ENCODE results near the gene DDX1. TPM values are rescaled to one million over a fixed set of nuclear protein-coding genes. Genes with fewer than 3 reads are reported as not detected.

DDX1 gene
- polyA plus RNA-seq, 3 donors = 14.1 to 35.4 (median 30.1) TPM

DNA sequence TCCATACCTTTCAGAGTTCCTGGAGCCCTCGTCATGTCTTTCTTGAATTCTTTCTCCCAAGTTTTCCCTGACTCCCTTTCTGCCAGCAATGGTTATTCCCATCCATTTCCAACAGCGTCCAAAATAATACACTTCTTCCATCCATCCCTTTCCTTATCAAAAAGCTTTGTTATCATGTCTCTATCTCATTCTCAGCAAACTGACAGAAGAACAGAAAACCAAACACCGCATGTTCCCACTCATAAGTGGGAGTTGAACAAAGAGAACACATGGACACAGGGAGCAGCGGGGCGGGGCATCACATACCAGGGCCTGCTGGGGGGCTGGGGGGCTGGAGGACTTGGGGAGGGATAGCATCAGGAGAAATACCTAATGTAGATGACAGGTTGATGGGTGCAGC lies 86.7 kb downstream of the DDX1 start:
- Mint-ChIP-seq H3K36me3 (no peaks in the 10 kb centered on the region), H3K4me1 (no peaks in the 10 kb centered on the region), H3K4me3 (no peak overlapping the region), H3K9me3 (peaks cover 0 to 11% (median 6%) of the 10 kb centered on the region in 7 donors), H3K27me3 (ENCODE audit: low read depth in 3 of 3) (peaks cover 0 to 2% (median 1%) of the 10 kb centered on the region in 3 donors), H3K27ac (no peak overlapping the region)
- no peak overlapping the region for H3K9ac ChIP-seq (ENCODE audit: insufficient read depth, low read length, poor library complexity, severe bottlenecking)
- H3K4me1 ChIP-seq (ENCODE audit: control insufficient read depth in 1 of 2, insufficient read depth in 2 of 2, low read length in 2 of 2) = no peaks in the 10 kb centered on the region
- intact Hi-C loops (cut with micrococcal nuclease) = no loop called here
- no peaks in the 10 kb centered on the region for H3K79me2 ChIP-seq (ENCODE audit: insufficient read depth, low read length)
- DNase-seq = no peak
- H3K27ac ChIP-seq (ENCODE audit: low read depth in 1 of 2, low read length in 2 of 2) = no peak overlapping the region
- H3K4me2 ChIP-seq (replicated peaks; ENCODE audit: extremely low read depth, low read length, poor library complexity, severe bottlenecking) = no peak overlapping the region
- no peak overlapping the region for H3K4me3 ChIP-seq (replicated peaks in 1 of 3; ENCODE audit: low read depth in 2 of 3, low read length in 3 of 3)
- no peaks in the 10 kb centered on the region for H3K36me3 ChIP-seq (replicated peaks in 1 of 2; ENCODE audit: control insufficient read depth in 1 of 2, insufficient read depth in 2 of 2, low read length in 2 of 2)
- no peaks in the 10 kb centered on the region for H3K9me3 ChIP-seq (replicated peaks in 1 of 2; ENCODE audit: control insufficient read depth in 1 of 2, insufficient read depth in 1 of 2, low read length in 2 of 2)
- TF ChIP-seq, protein P1, sequence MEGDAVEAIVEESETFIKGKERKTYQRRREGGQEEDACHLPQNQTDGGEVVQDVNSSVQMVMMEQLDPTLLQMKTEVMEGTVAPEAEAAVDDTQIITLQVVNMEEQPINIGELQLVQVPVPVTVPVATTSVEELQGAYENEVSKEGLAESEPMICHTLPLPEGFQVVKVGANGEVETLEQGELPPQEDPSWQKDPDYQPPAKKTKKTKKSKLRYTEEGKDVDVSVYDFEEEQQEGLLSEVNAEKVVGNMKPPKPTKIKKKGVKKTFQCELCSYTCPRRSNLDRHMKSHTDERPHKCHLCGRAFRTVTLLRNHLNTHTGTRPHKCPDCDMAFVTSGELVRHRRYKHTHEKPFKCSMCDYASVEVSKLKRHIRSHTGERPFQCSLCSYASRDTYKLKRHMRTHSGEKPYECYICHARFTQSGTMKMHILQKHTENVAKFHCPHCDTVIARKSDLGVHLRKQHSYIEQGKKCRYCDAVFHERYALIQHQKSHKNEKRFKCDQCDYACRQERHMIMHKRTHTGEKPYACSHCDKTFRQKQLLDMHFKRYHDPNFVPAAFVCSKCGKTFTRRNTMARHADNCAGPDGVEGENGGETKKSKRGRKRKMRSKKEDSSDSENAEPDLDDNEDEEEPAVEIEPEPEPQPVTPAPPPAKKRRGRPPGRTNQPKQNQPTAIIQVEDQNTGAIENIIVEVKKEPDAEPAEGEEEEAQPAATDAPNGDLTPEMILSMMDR (IDR thresholded peaks at IDR 0.05) = no peak
- no peaks in the 10 kb centered on the region for H4K20me1 ChIP-seq (ENCODE audit: insufficient read depth, low read length)
- no peak overlapping the region for H2AFZ ChIP-seq (ENCODE audit: insufficient read depth, low read depth, low read length, poor library complexity, severe bottlenecking)
- 97% methylated on average over 4 of the region's 5 CpGs for WGBS (ENCODE audit: insufficient coverage)
- no peaks in the 10 kb centered on the region for H3K27me3 ChIP-seq (ENCODE audit: control insufficient read depth in 2 of 2, insufficient read depth in 2 of 2, low read length in 2 of 2)

DNA sequence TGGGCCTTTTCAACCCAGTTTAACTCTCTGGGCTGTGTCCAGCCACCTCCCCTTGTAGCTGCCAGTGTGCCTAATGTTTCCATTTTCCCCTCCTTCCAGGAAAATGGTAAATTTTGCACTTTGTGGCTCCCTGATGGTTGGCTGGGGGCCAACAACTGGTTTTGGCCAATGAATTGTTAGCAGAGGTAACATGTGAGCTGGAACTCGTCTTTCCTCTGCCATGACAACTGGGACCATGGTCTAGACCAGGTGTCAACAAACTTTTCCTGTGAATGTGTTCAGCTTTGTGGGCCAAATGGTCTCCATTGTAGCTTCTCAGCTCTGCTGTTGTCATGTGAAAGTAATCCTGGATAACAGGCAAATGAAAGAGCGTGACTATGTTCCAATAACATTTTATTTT lies 87.2 kb downstream of the DDX1 start:
- TF ChIP-seq, protein P1 (IDR thresholded peaks at IDR 0.05) = no peak

More for the DNA sequence above, 87.2 kb downstream of the DDX1 start:
- H3K36me3 Mint-ChIP-seq = no peaks in the 10 kb centered on the region
- Histone ChIP-seq H3K9ac (ENCODE audit: insufficient read depth, low read length, poor library complexity, severe bottlenecking) (no peak overlapping the region), H3K79me2 (ENCODE audit: insufficient read depth, low read length) (no peaks in the 10 kb centered on the region), H3K4me2 (replicated peaks; ENCODE audit: extremely low read depth, low read length, poor library complexity, severe bottlenecking) (no peak overlapping the region), H3K27ac (ENCODE audit: low read depth in 1 of 2, low read length in 2 of 2) (no peak overlapping the region), H4K20me1 (ENCODE audit: insufficient read depth, low read length) (no peaks in the 10 kb centered on the region), H3K27me3 (ENCODE audit: control insufficient read depth in 2 of 2, insufficient read depth in 2 of 2, low read length in 2 of 2) (no peaks in the 10 kb centered on the region), H3K4me3 (replicated peaks in 1 of 3; ENCODE audit: low read depth in 2 of 3, low read length in 3 of 3) (no peak overlapping the region), H3K36me3 (replicated peaks in 1 of 2; ENCODE audit: control insufficient read depth in 1 of 2, insufficient read depth in 2 of 2, low read length in 2 of 2) (no peaks in the 10 kb centered on the region), H2AFZ (ENCODE audit: insufficient read depth, low read depth, low read length, poor library complexity, severe bottlenecking) (no peak overlapping the region), H3K4me1 (ENCODE audit: control insufficient read depth in 1 of 2, insufficient read depth in 2 of 2, low read length in 2 of 2) (no peaks in the 10 kb centered on the region), H3K9me3 (replicated peaks in 1 of 2; ENCODE audit: control insufficient read depth in 1 of 2, insufficient read depth in 1 of 2, low read length in 2 of 2) (no peaks in the 10 kb centered on the region)
- WGBS (ENCODE audit: insufficient coverage) = 100% methylated on average over 2 of the region's 2 CpGs
- peaks cover 0 to 2% (median 1%) of the 10 kb centered on the region in 3 donors for H3K27me3 Mint-ChIP-seq (ENCODE audit: low read depth in 3 of 3)
- no peak overlapping the region for H3K27ac Mint-ChIP-seq
- peaks cover 0 to 11% (median 6%) of the 10 kb centered on the region in 7 donors for H3K9me3 Mint-ChIP-seq
- no peaks in the 10 kb centered on the region for H3K4me1 Mint-ChIP-seq
- intact Hi-C loops (cut with micrococcal nuclease) = no loop called here
- no peak overlapping the region for H3K4me3 Mint-ChIP-seq
- DNase-seq = no peak
